GM19468 (cell line): Measurements from ENCODE around the gene PRL.

Source experiments
- ATAC-seq: cut with Tn5 transposase; IDR thresholded peaks from one replicate; pipeline ENCODE4 v1.9.1; 2021; ENCODE audit warnings: mild to moderate bottlenecking, moderate library complexity, moderate number of reproducible peaks; ENCODE audit not compliant: unreplicated experiment; ENCODE audit errors: extremely low read depth

PRL gene

DNA sequence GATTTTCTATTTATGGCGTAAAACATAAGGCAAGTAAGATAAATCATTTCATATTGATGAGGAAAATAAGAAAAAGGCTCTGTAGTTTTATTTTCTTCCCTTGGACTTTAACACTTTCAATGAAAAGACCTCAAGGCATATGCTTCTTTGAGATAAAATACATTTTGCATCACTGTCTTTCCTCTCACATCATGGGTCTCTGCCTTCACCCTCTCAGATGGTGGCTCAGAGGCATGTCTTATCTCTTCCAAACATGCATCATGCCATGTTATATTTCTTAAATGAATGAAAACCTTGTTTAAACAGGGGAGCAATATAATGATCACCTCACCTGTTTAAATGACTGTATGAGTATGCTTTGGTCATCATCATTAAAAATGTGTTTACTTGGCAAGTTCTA is 59.3 kb downstream of the PRL start:
- ATAC-seq: no peak
